Keratinocyte (primary cell): ENCODE data around the gene MMRN2. TPM values are rescaled to one million over a fixed set of nuclear protein-coding genes. Genes with fewer than 3 reads are reported as not detected.

Experiments used
- DNase-seq: peaks from one replicate; pipeline ENCODE4 v3.0.0-alpha.2; 2011; ENCODE audit warnings: low read depth, missing footprints, low spot score
- FAIRE-seq: peaks from 2 replicates; lab custom pipeline; 2011; peaks lifted over from hg19 to GRCh38; lab: Jason Lieb, UNC
- H2AFZ ChIP-seq: 2 replicates; pipeline ENCODE4 v1.6.0; 2012; ENCODE audit warnings: low read length, control low read depth, inconsistent platforms; ENCODE audit not compliant: control insufficient read depth
- H3K27ac ChIP-seq: 2 replicates; pipeline ENCODE4 v1.5.1; 2011; ENCODE audit warnings: low read length; ENCODE audit not compliant: control insufficient read depth, insufficient read depth
- H3K27me3 ChIP-seq: 3 replicates; pipeline ENCODE4 v1.6.0; 2011; ENCODE audit warnings: low read length; ENCODE audit not compliant: control insufficient read depth, insufficient read depth; ENCODE audit errors: extremely low read depth
- H3K36me3 ChIP-seq, 2 experiments: 2 replicates in 1 of 2; 3 replicates in 1 of 2; pipeline ENCODE4 v1.5.1; 2011; ENCODE audit warnings: low read length in 2 of 2, mild to moderate bottlenecking in 1 of 2; ENCODE audit not compliant: control insufficient read depth in 2 of 2, insufficient read depth in 2 of 2; ENCODE audit errors: extremely low read depth in 1 of 2
- H3K4me1 ChIP-seq: 3 replicates; pipeline ENCODE4 v1.5.1; 2011; ENCODE audit warnings: low read length; ENCODE audit not compliant: control insufficient read depth, insufficient read depth; ENCODE audit errors: extremely low read depth
- H3K4me2 ChIP-seq: 3 replicates; pipeline ENCODE4 v1.6.0; 2011; ENCODE audit warnings: low read depth, low read length; ENCODE audit not compliant: control insufficient read depth, insufficient read depth; ENCODE audit errors: extremely low read depth
- H3K4me3 ChIP-seq, 3 experiments: fragments of 200-600 bp in 1 of 3; sonication (generic) in 1 of 3; 2 replicates in 2 of 3; 3 replicates in 1 of 3; pipeline ENCODE4 v1.5.1; 2011 to 2016; ENCODE audit warnings: low read length in 3 of 3, mild to moderate bottlenecking in 3 of 3, control low read depth in 2 of 3, inconsistent platforms in 1 of 3, low read depth in 1 of 3, mixed read lengths in 1 of 3, mixed run types in 1 of 3, moderate library complexity in 1 of 3; ENCODE audit not compliant: control insufficient read depth in 2 of 3, insufficient read depth in 2 of 3; ENCODE audit errors: extremely low read depth in 1 of 3
- H3K79me2 ChIP-seq: 2 replicates; pipeline ENCODE4 v1.6.0; 2012; ENCODE audit warnings: low read length; ENCODE audit not compliant: control insufficient read depth, insufficient read depth
- H3K9ac ChIP-seq: 3 replicates; pipeline ENCODE4 v1.6.0; 2011; ENCODE audit warnings: low read length; ENCODE audit not compliant: control insufficient read depth, insufficient read depth; ENCODE audit errors: extremely low read depth
- H3K9me1 ChIP-seq: 3 replicates; pipeline ENCODE4 v1.6.0; 2011; ENCODE audit warnings: low read length; ENCODE audit not compliant: control insufficient read depth, insufficient read depth; ENCODE audit errors: extremely low read depth
- H3K9me3 ChIP-seq: 2 replicates; pipeline ENCODE4 v1.5.1; 2012; ENCODE audit warnings: low read depth, low read length; ENCODE audit not compliant: control insufficient read depth
- H4K20me1 ChIP-seq: 3 replicates; pipeline ENCODE4 v1.6.0; 2011; ENCODE audit warnings: low read length; ENCODE audit not compliant: control insufficient read depth, insufficient read depth; ENCODE audit errors: extremely low read depth
- EZH2 ChIP-seq: IDR thresholded peaks from one replicate; pipeline ENCODE4 v1.6.1; 2012; ENCODE audit warnings: inconsistent platforms, mild to moderate bottlenecking, low read length, moderate library complexity
- dilution Hi-C: fragments of 300-500 bp; cut with MboI; formaldehyde crosslinking; loops from one replicate; pipeline ENCODE4 v1.7.0; 2020; ENCODE audit warnings: low sequenced_read_pairs; ENCODE audit not compliant: extremely low pct_ligation_motif_present
- polyA plus RNA-seq, 5 experiments: library from polyadenylated mRNA; depleted of rRNA in 3 of 5; stranded (reverse) in 3 of 5; stranded (forward) in 1 of 5; unstranded in 1 of 5; fragments of >200 nt; gene quantifications; 1 replicate in 1 of 5; 2 replicates in 3 of 5; 3 replicates in 1 of 5; pipeline versions ENCODE4 v1.2.1 to v1.2.3, GENCODE V29; 2011 to 2012; ENCODE audit warnings: missing spikeins in 2 of 5, low read depth in 1 of 5, low replicate concordance in 1 of 5
- small RNA-seq, 3 experiments: library from RNA; depleted of rRNA; stranded (forward); fragments of <200 nt; gene quantifications; one replicate each; pipeline ENCODE3, GENCODE V24; 2012; ENCODE audit warnings: low read depth in 3 of 3, low replicate concordance in 1 of 3; ENCODE audit not compliant: insufficient read length in 3 of 3
- TF ChIP-seq, protein P1 (sequence below), 3 experiments: IDR thresholded peaks in 1 of 3; conservative IDR thresholded peaks in 1 of 3; optimal IDR thresholded peaks in 1 of 3; 2 replicates in 2 of 3; 3 replicates in 1 of 3; pipeline versions ENCODE3 to v1.5.1; 2011; ENCODE audit warnings: low read length in 3 of 3, mild to moderate bottlenecking in 3 of 3, moderate library complexity in 2 of 3, control low read depth in 1 of 3, inconsistent platforms in 1 of 3; ENCODE audit not compliant: insufficient read depth in 2 of 3; ENCODE audit errors: extremely low read depth in 1 of 3

The MMRN2 gene
- polyA plus RNA-seq, 1 donor (not counting 4 experiments of a cell fraction or from before 2014, with no cell fraction given), result 13.8 TPM

DNA sequence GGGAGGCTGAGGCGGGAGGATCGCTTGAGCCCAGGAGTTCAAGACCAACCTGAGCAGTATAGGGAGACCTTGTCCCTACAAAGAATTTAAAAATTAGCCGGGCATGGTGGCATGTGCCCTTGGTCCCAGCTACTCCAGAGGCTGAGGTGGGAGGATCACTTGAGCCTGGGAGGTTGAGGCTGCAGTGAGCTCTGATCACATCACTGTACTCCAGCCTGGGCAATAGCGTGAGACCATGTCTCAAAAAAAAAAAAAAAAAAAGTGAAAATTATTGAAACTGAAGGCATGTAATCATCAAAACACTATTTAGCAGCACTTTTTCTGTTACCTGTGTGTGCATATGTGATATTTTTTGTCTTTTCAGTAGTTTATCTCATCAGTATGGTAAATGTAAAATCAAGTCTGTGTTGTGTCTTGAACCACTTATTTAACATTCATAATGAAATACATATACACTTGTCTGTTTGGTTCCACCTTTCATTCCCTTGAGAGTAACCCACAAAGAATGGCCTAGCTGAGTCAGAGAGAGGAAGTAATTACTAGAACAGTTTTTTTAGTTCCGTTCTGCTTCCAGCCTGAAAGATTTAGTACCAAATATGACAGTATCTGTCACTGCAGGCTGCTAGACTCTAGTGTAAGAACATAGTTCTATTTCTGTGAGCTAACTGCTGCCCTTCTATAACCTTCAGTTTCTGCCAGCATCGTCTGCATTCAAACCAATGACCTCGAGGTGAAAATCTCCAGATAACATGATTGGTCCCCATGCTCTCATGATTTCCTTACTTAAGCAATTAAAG lies 68.6 kb downstream of the MMRN2 start:
- dilution Hi-C loops, result no loop called here
- TF ChIP-seq, protein P1, sequence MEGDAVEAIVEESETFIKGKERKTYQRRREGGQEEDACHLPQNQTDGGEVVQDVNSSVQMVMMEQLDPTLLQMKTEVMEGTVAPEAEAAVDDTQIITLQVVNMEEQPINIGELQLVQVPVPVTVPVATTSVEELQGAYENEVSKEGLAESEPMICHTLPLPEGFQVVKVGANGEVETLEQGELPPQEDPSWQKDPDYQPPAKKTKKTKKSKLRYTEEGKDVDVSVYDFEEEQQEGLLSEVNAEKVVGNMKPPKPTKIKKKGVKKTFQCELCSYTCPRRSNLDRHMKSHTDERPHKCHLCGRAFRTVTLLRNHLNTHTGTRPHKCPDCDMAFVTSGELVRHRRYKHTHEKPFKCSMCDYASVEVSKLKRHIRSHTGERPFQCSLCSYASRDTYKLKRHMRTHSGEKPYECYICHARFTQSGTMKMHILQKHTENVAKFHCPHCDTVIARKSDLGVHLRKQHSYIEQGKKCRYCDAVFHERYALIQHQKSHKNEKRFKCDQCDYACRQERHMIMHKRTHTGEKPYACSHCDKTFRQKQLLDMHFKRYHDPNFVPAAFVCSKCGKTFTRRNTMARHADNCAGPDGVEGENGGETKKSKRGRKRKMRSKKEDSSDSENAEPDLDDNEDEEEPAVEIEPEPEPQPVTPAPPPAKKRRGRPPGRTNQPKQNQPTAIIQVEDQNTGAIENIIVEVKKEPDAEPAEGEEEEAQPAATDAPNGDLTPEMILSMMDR (optimal IDR thresholded peaks at IDR 0.05 in 1 of 3, IDR thresholded peaks at IDR 0.05 in 1 of 3, conservative IDR thresholded peaks at IDR 0.05 in 1 of 3; ENCODE audit: extremely low read depth in 1 of 3, insufficient read depth in 2 of 3, low read length in 3 of 3), result no peak
- no peak for TF ChIP-seq EZH2
- Histone ChIP-seq H3K4me3 (no peak overlapping the region), H3K4me1 (peaks cover 10% of the 10 kb centered on the region), H4K20me1 (no peaks in the 10 kb centered on the region), H3K36me3 (peaks cover 0 to 2% of the 10 kb centered on the region in 2 experiments), H3K9ac (no peak overlapping the region), H3K9me1 (no peaks in the 10 kb centered on the region), H3K27me3 (no peaks in the 10 kb centered on the region), H3K79me2 (no peaks in the 10 kb centered on the region), H3K4me2 (peak overlapping the region; percentile 18), H3K27ac (no peak overlapping the region), H3K9me3 (no peaks in the 10 kb centered on the region), H2AFZ (peak overlapping the region; percentile 26)
- DNase-seq (no peak), FAIRE-seq (peak; percentile 74)

Small RNA genes lying within 50 kb of the gene (small RNA-seq; reads per million reads assigned to genes)
- gene BMS1P3 (0 reads per million in 3 experiments), gene RNU1-19P (0 to 0.80 (median 0.75) reads per million in 3 experiments)

Other genes with a start within 250 kb of the MMRN2 start
- gene BMPR1A, start 201.0 kb downstream of the MMRN2 start, polyA plus RNA-seq, result 14.3 to 22.2 TPM (median 21.4 TPM) in 3 replicates
- gene SNCG, start 984 bp upstream of the MMRN2 start, polyA plus RNA-seq, result 6.8 to 13.1 TPM (median 7.2 TPM) in 3 replicates
- gene ADIRF, start 10.9 kb upstream of the MMRN2 start, polyA plus RNA-seq, result 136 to 164 TPM (median 157 TPM) in 3 replicates
- 11.7 to 27.6 TPM (median 25.2 TPM) in 3 replicates for gene FAM25A, start 62.7 kb upstream of the MMRN2 start, polyA plus RNA-seq
- 82.1 to 124 TPM (median 106 TPM) in 3 replicates for gene GLUD1, start 137.2 kb upstream of the MMRN2 start, polyA plus RNA-seq
- gene SHLD2, start 137.6 kb upstream of the MMRN2 start, polyA plus RNA-seq, result 7.6 to 15.8 TPM (median 10.2 TPM) in 3 replicates